GM21526 (cell line): Measurements from ENCODE around the gene ABCA6.

ENCODE experiments used
- ATAC-seq: cut with Tn5 transposase; IDR thresholded peaks from one replicate; pipeline ENCODE4 v1.9.1; 2021; ENCODE audit warnings: moderate library complexity; ENCODE audit not compliant: unreplicated experiment, low FRiP score

Gene ABCA6

DNA sequence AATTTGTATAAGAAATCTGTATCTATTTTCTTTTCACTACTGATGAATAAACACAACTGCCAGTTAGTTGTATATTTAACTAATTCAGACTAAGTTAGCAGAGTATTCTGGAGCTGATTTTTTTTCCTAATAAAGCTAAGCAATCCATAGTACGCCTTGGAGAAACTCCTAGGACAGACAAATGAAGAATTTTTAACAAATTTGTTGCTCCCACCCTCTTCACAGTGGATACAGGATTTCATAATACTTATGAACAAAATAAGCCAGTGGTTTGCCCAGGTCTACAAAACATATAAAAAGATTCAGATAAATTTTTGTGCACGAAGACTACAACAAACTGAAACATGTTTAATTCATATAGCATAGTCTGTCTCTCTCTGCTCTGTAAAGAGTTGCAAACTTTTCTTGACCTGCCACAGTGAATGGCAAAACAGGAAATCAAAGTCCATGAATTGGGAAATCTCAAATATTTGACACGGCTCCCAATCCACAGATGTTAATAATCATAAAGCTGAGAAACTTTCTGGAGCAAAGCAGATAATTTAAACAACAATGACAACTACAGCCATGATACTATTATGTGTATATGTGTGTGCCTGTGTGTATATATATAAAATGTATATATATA is 594 bp upstream of the ABCA6 start:
- no peak for ATAC-seq

DNA sequence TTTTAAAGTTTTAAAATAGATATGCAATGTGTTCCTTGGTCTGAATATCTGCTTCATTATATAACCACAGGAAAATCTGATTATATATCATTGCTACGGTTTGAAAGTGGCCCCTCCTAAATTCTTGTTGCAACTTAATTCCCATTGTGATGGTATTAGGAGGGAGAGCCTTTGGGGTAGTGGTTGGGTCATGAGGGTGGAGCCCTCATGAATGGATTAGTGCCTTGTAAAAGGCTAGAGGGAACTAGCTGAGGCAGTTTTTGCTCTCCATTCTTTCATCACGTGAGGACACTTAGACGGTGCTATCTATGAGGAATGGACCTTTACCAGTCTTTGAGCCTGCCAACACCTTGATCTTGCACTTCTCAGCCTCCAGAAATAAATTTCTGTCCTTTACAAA is 7.6 kb downstream of the ABCA6 start:
- ATAC-seq = no peak

DNA sequence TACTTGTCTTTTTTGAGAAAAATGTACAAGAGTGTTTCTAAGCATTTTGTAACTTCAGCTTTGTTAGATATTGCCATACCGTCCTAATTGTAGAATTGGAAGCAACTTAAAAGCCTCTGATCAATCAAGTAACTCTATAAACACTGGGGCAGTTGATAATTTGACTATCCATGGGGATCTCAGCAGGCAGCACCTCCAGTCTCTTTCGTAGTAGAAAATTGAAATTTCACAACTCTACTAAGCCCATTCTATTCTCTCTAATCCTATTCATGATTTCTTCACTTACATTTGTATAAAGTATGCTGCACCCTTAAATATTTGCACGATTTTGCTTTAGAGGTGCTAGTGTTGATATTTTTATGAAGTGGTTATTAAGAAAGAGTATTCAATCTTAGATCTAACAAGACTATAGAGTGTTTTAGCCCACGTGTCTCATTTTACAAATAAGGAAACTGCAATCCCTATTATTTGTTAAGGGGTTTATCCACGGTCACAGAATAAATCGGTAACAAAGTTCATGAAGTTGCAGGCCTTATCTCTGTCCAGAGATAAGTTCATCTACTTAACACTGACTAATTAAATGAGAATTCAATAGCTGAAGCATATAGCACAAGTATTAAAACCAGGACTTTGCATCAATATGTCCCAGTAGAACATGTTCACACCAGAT is 10.9 kb downstream of the ABCA6 start:
- no peak for ATAC-seq

DNA sequence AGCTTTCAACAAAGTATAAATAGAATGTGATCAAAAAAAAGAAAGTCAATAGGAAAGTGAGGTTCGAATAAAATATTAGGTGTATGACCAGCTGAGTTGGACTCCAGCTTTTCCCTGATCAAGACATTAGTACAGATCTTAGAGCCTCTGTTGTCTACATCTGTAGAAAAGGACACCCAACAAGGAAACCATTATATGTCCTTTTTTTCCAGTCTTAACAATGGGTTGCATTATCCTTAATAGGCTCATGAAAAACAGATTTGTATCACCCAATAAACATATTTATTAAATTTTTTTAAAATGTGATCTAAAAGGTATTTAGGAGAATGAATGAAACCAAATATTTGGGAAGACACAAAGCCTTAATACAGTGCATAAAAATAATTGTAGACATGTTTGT is 18.1 kb downstream of the ABCA6 start:
- no peak for ATAC-seq

DNA sequence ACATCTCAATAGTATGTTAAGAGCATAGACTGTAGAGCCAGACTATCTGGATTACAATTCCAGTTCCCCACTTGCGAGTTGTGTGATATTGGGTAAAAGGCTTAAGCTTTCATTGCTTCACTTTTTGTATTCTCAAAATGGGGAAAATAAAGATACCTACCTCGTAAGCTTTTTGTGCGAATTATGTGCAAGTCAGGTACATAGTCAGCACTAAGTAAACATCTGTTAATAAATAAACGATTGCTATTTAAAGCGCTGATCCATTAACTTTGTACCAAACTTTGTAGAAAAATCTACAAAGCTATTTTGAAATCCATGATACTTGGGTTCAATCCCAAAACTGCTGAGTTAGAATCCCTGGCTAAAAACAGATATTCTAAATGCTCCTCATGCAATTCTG is 19.6 kb downstream of the ABCA6 start:
- no peak for ATAC-seq

DNA sequence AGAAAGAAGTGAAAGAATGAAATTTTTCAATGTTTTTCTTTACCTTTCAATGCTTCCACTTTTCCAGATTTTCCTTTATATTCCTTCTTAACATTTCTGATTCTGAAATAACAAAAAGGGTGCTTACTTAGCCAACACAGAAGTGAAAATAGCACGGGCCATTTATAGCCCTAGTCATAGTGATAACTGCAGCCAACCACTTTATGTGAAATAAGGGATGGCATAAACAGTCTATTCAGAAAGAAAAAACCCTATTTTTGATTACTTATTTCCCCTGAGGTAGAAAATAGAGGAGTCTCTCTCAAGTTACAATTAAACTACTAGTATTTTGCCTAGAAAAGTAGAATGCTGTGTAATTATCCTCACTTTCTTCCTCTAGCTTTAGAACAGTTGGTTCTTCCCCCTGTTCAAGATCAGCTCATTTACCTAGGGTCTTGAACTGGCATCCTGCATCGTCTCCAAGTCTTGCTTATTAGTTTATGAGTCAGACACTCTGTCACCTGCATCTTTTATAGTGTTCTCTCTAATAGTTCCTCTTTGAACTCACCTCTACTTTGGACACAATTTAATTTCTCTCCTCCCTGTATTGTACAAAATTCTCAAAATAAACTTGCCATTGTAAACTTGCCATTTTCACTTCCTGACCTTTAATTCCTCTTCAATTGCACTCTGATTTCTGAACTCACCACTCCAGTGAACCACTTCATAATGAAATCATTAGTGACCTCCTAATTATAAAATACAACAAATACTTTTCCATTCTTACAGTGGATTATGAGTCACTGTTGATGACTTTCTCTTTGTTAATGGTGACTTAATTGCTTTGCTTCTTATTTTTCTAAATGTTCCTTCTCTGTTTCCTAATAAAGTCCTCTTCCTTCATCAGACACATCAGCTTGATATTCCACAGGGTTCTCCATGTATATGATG is 23.6 kb downstream of the ABCA6 start:
- peak; percentile 32 for ATAC-seq

DNA sequence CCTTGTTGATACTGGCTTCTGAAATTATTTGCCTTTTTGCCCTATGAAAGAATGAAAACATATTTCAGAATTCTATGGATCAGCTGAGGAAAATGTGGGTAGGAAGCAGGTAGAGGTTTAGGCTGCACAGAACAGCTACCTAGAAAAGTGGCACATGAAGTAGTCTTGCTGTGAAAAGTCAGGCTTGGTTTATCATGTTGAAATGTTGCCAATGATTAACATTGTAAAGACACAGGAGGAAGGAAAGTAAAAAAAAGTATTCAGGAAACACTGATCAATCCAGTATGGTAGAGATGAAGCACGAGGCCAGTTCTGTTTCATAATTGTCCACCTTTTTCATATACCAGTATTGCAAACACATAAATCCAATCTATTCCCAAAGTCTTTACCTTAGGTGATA is 29.9 kb downstream of the ABCA6 start:
- ATAC-seq = no peak

DNA sequence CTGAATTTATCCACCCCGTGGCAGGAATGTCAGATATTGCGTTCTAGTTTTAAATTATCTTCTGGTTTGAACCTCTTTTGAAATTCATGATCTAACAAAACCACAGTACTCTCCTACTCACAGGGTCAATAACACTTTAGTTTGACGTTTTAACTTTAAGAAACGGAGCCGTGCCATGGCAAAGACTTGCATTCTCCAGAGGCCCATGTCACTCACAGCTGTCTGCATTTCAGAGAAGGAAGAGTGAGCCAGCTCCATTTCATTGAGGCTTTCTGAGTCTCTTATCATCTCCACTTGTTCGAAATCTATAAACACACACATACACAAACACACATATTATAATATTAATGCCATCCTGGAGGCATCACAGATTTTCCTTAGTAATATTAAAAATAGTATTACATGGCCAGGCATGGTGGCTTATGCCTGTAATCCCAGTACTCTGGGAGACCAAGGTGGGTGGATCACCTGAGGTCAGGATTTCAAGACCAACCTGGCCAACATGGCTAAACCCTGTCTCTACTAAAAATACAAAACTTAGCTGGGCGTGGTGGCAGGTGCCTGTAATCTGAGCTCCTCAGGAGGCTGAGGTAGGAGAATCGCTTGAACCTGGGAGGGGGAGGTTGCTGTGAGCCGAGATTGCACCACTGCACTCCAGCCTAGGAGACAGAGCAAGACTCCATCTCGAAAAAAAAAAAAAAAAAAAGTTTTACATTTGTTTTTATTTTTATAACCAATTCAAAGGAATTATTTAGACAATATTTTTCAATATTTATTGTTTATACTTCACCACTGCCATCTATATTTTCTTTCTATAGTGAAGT is 35.6 kb downstream of the ABCA6 start:
- no peak for ATAC-seq

DNA sequence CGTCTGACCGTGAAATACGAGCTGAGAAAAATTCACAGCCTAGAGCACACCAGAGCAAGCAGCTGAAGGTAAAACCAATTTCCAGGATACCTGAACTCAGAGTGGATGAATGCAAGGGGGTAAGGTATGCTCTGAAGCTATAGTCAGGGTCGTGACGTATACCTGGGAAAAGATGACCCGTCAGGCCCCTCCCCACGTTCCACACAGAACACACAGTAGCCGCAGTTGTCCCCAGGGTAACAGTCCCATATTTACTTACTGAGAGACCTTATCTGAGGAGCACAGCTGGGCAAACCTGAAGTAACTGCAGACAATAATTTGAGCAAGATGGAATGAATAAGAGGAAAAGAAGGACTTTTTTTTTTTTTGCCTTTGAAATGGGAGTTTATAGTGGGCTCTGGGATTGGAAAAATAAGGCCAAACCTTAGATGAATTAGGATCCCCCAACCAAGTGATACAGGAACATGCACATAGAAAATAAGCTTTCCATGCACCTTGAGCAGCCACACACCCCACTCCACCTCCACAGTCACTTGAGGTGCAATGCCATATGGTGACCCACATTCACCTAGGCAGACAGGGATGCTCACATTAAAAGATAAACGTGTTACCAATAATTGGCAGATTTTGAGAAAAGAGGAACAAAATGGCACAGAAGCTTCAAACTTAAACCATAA is 38.0 kb downstream of the ABCA6 start:
- no peak for ATAC-seq

DNA sequence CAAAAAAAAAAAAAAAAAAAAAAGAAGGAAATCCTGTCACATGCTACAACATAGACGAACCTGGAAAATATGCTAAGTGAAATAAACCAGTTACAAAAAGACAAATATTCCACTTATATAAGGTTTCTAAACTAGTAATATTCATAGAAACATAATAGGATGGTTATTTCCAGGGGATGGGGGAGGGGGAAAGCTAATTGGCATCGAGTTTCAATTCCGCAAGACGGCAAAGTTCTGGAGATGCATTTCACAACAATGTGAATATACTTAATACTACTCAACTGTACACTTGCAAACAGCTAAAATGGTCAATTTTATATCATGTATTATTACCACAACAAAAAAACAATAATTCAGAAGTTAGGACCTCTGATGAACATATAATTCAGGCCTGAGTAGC is 43.1 kb downstream of the ABCA6 start:
- no peak for ATAC-seq

DNA sequence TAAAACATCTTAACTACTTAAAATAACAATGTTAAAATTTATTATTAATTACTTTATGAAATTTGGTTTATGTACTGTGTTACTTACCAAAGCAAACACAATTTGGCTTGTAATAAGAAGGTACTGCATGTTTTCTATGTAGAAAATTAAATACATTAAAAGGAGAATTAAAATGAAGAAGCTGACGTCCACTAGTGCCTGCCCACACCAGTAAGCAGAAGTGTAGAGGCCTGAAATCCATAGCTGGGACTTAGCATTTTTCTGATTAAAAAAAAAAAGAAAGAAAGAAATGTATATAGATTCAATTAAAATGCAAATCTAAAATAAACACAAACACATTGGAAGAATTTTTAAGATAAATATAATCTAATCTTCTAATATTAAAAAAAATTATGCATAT is 45.2 kb downstream of the ABCA6 start:
- ATAC-seq = no peak

DNA sequence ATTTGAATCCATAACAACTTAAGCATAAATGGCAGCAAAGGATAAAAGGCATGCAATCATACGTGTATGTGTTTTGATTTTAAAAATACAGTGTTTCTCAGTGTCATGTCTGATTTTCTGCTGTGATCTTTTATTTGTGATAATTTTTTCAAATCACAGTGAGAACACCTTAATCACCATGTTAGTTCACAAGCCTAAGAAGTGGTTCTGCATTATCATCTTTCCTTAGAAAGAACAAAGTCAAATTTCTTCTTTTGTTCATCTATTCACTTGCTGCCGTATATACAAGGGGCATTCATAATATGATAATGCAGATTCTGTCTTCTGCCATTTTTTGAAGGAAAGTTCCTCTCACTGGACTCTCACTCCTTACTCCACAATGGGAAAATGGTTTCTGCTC is 47.7 kb downstream of the ABCA6 start:
- no peak for ATAC-seq

DNA sequence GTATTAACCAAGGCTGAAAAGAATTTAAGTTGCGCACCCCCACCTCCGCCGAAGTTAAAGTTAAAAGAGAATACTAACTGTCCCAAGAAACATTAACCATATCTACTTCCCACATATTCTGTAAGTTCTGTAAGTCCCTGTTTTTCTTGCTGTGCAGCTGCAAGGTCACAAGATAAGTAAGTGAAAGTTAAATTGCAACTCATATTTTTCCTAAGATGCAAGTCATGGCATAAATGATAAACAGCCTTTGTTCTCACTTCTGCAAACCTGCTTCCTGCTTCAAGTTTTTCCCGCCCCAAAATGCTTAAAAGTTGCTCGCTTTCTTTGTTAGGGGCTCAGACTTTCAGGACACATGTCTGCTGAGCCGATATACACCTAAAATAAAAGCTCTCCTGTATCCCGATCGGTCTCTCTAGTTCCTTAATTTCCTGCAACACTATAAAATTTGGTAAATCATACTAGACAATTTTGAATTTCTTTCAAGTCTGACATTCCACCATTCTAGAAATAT is 48.4 kb downstream of the ABCA6 start:
- ATAC-seq = no peak

DNA sequence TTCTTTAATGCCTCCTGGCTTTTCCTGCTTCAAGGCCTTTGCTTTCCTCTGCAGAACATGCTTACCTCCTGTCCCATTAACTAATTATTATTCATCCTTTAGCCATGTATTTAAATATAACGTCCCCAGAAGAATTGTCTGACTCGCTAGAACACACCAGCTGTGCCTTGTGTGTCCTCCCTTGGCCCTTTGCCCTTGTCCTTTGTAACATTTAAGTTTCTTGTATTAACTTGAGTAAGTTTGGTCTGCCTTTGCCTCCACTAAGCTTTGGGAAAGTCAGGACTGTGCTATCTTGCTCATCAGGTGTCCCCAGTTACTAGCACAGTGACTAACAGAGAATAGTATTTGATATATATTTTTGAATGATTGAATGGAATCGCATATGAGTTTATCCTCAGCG is 51.3 kb downstream of the ABCA6 start:
- ATAC-seq = no peak

DNA sequence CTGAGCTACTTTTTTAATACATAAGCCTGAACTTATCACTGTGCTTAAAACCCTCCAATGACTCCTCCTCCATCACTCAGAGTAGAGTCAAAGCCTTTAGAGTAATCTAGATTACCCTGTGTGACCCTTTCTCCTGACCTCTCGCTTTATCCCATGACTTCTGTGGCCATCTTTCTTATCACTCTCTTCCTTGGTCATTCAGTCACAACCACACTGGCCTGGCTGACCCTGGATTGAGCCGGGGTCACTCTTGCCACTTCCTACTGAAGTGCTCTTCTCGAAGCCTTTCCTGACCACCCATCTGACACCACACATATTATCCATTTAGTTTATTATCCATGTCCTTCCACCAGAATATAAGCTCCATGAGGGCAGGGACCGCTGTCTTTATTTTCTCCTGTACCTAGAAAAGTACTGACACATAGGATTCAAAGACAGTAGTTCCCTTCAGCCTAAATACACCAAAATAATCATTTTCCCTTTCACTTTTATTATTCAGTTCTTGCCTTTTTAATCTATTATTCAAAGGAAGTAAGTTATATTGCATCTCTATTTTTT is 53.0 kb downstream of the ABCA6 start:
- no peak for ATAC-seq

DNA sequence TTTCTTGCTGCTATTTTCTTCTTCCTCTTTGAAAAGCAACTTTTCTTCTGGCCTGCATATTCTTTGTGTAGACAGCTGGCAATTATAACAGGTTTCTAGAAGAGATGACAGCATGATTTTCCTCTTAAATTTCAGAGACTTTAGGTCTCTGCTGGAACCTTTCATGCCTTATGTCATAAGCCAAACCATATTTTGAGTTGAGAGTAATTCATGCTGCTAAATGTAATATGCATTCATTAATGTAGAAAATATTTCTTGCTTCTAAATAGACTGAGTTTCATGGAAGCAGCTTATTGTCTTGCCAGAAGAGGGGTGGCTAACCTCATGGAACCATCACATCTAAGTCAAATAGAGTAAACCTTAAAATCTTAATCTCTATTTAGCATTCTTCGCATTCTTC is 55.1 kb downstream of the ABCA6 start:
- ATAC-seq = no peak

DNA sequence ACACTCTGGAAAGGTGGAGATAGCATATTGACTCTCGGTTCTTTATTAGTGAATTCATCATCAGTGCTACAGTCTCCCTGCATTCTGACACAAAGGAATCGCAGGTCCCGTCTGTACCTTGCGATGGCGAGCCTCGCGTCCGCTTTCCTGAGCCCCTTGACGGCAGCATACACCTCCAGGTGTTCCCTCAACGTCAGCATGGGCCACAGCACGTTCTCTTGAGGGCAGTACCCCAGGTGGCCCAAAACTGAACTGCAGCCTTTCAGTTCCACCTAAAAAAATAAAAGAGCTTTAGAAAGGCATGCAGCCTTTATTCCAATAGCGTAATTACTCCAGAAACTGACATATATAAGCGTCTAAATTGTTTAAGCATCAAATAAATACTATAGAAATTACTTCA is 56.8 kb downstream of the ABCA6 start:
- ATAC-seq = no peak

DNA sequence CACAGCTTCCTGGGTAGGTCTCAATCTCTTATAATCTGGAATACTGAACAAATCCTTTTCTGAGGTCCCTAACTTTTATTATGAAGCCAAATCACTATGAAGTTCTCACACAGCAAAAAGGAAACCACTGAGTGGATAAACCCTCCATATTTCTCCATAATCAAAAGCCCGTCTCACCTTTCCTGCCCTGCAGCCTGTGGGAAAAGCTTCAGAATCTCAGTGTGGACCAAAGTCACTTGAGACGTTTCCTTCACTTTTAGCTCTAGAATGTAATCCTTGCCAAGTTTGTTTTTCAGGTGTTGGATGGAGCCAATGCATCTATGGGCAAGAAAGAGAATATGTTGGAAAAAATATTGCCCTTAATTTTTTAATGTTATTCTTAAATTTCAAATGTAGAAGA is 59.0 kb downstream of the ABCA6 start:
- no peak for ATAC-seq

DNA sequence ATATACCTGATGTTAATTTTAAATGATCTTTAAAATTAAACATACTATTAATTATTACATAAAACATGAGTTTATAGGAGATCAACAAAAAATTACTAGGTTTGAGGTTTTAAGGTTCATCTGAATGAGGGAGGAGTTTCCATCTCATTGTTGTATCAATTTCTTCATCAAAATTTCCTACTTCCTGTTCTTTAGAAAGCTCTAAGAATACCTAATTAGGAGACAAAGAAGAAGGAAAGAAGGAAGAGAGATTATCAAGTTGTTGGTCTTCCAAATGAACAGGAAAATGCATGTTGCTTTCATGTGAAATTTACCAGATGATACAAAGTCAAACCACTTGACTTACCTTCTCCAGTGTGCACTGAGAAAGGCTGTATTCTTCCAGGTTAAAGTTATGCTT is 62.8 kb downstream of the ABCA6 start:
- no peak for ATAC-seq

DNA sequence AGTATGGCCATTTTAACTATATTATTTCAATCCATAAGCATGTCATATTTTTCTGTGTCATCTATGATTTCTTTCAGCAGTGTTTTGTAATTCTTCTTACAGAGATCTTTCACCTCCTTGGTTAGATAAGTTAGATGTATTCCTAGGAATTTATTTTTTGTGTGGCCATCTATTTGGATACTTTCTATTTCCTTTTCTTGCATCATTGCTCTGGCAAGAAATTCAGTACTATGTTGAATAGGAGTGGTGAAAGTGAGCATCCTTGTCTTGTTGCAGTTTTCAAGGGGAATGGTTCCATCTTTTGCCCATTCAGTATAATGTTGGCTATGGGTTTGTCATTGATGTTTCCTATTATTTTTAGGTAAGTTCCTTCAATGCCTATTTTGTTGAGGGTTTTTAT is 65.9 kb downstream of the ABCA6 start:
- ATAC-seq = no peak
